ENCODE results near the gene ITIH6.
"Not testable (repeated sequence)": the region's sequence is repeated elsewhere in the genome, so short reads cannot be mapped to it uniquely, and the experiment has no call there.

ITIH6 gene

GRCh38 chrX:54798137-54798536 is at the start of gene ITIH6:
Gene ITIH6, minus strand, starts transcription at chrX:54798255. Its CDS starts 45 bp downstream, at chrX:54798210.
- no peak for DNase-seq (ENCODE audit: low read depth in 2 of 2)

- DNase-seq (ENCODE audit: low read depth in 2 of 2), result not testable (repeated sequence)
These were observed 49.6 kb upstream of the ITIH6 start for GRCh38 chrX:54847700-54848099.

- no peak for DNase-seq (ENCODE audit: low read depth in 2 of 2)
These were observed 45.0 kb upstream of the ITIH6 start for GRCh38 chrX:54843050-54843449.

GRCh38 chrX:54842607-54843006 is 44.6 kb upstream of the ITIH6 start:
- DNase-seq (ENCODE audit: low read depth in 2 of 2), result no peak

- not testable (repeated sequence) for DNase-seq (ENCODE audit: low read depth in 2 of 2)
These were observed 43.3 kb upstream of the ITIH6 start for GRCh38 chrX:54841184-54841874.

- DNase-seq (ENCODE audit: low read depth in 2 of 2), result no peak
These were observed 40.5 kb upstream of the ITIH6 start for GRCh38 chrX:54838583-54838982.

- DNase-seq (ENCODE audit: low read depth in 2 of 2), result no peak
These were observed 28.5 kb upstream of the ITIH6 start for GRCh38 chrX:54826598-54826997.

GRCh38 chrX:54825716-54826438 is 27.8 kb upstream of the ITIH6 start:
- DNase-seq (ENCODE audit: low read depth in 2 of 2), result no peak

GRCh38 chrX:54824722-54825121 is 26.7 kb upstream of the ITIH6 start:
- DNase-seq (ENCODE audit: low read depth in 2 of 2), result no peak

GRCh38 chrX:54824195-54824594 is 26.1 kb upstream of the ITIH6 start:
- DNase-seq (ENCODE audit: low read depth in 2 of 2), result no peak

GRCh38 chrX:54821310-54821709 is 23.3 kb upstream of the ITIH6 start:
- DNase-seq (ENCODE audit: low read depth in 2 of 2), result no peak

- DNase-seq (ENCODE audit: low read depth in 2 of 2), result no peak
These were observed 22.7 kb upstream of the ITIH6 start for GRCh38 chrX:54820737-54821136.

GRCh38 chrX:54819201-54819600 is 21.1 kb upstream of the ITIH6 start:
- no peak for DNase-seq (ENCODE audit: low read depth in 2 of 2)

- no peak for DNase-seq (ENCODE audit: low read depth in 2 of 2)
These were observed 20.2 kb upstream of the ITIH6 start for GRCh38 chrX:54818221-54818620.

- DNase-seq (ENCODE audit: low read depth in 2 of 2), result no peak
These were observed 19.3 kb upstream of the ITIH6 start for GRCh38 chrX:54817220-54817820.

- DNase-seq (ENCODE audit: low read depth in 2 of 2), result no peak
These were observed 14.3 kb upstream of the ITIH6 start for GRCh38 chrX:54812306-54812705.

GRCh38 chrX:54811301-54811885 is 13.3 kb upstream of the ITIH6 start:
- no peak for DNase-seq (ENCODE audit: low read depth in 2 of 2)

GRCh38 chrX:54810532-54810931 is 12.5 kb upstream of the ITIH6 start:
- no peak for DNase-seq (ENCODE audit: low read depth in 2 of 2)

- DNase-seq (ENCODE audit: low read depth in 2 of 2), result peak; percentile 79 to 84
These were observed 10.8 kb upstream of the ITIH6 start for GRCh38 chrX:54808605-54809483.

- peak in 1 of 2 donors; percentile 15 for DNase-seq (ENCODE audit: low read depth in 2 of 2)
These were observed 10.1 kb upstream of the ITIH6 start for GRCh38 chrX:54808109-54808604.

GRCh38 chrX:54807524-54808108 is 9.6 kb upstream of the ITIH6 start, which contains the start of gene MAGED2:
Gene MAGED2, plus strand, starts transcription at chrX:54807745. Its CDS starts 1,587 bp downstream, at chrX:54809332.
- no peak for DNase-seq (ENCODE audit: low read depth in 2 of 2)

All from stimulated activated CD4-positive, alpha-beta T cell treated with anti-CD3 and anti-CD28 coated beads, Interleukin-15, amount 100 ng/mL, for 48 hours (primary cell).